ENCODE results near the gene SYMPK.
A peak's percentile ranks its signal among the peaks of the same experiment; 100 is the strongest.

Gene SYMPK

DNA sequence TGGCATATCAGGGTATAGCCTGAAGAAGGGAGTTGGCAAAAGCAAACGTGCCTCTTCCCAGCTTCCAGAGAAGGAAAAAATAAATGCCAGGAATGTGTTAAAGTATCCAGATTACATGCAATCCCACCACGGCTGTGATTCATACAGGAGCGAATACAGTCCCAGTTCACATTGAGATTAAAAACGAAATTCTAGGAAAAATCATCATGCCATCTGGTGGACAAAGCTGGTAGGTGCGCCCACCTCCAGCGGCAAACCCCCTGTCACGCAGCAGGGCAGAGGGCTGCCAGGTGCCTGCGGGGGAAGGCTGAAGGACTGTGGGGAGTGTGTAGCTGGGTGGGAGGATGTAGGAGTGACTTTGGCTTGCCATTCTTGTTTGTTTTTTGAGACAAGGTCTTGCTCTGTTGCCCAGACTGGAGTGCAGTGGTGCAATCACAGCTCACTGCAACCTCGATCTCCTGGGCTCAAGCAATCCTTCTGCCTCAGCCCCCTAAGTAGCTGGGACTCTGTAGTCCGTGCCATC is 63.9 kb downstream of the SYMPK start:
- Histone ChIP-seq H4K20me1 (ENCODE audit: control insufficient read depth, insufficient read depth, low read depth, low read length) (no peaks in the 10 kb centered on the region), H3K79me2 (ENCODE audit: control insufficient read depth, low read length) (no peaks in the 10 kb centered on the region), H3F3A (ENCODE audit: control insufficient read depth, insufficient read depth) (peaks cover 4% of the 10 kb centered on the region; the same call in 1 of the 2 replicates), H3K4me3 (ENCODE audit: low read length) (peak overlapping the region; percentile 24), H3K27ac (ENCODE audit: low read depth, low read length) (peak overlapping the region; percentile 62), H3K4me1 (ENCODE audit: control insufficient read depth, low read length) (peaks cover 36% of the 10 kb centered on the region), H3K27me3 (ENCODE audit: control insufficient read depth, low read length) (no peaks in the 10 kb centered on the region), H3K9me2 (replicated peaks; ENCODE audit: control insufficient read depth, low read length) (no peaks in the 10 kb centered on the region), H3K4me2 (ENCODE audit: low read length) (peak overlapping the region; percentile 58), H3K36me3 (ENCODE audit: control insufficient read depth, low read length) (no peaks in the 10 kb centered on the region), H3K9me3 (ENCODE audit: control insufficient read depth, insufficient read depth, low read length) (no peaks in the 10 kb centered on the region)
- TF ChIP-seq EZH2phosphoT487 (IDR thresholded peaks at IDR 0.05; ENCODE audit: borderline replicate concordance, low read length) = no peak
- TF ChIP-seq, protein P1, sequence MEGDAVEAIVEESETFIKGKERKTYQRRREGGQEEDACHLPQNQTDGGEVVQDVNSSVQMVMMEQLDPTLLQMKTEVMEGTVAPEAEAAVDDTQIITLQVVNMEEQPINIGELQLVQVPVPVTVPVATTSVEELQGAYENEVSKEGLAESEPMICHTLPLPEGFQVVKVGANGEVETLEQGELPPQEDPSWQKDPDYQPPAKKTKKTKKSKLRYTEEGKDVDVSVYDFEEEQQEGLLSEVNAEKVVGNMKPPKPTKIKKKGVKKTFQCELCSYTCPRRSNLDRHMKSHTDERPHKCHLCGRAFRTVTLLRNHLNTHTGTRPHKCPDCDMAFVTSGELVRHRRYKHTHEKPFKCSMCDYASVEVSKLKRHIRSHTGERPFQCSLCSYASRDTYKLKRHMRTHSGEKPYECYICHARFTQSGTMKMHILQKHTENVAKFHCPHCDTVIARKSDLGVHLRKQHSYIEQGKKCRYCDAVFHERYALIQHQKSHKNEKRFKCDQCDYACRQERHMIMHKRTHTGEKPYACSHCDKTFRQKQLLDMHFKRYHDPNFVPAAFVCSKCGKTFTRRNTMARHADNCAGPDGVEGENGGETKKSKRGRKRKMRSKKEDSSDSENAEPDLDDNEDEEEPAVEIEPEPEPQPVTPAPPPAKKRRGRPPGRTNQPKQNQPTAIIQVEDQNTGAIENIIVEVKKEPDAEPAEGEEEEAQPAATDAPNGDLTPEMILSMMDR (IDR thresholded peaks at IDR 0.05; ENCODE audit: low read depth, low read length, poor library complexity, severe bottlenecking) = peak; percentile 84

DNA sequence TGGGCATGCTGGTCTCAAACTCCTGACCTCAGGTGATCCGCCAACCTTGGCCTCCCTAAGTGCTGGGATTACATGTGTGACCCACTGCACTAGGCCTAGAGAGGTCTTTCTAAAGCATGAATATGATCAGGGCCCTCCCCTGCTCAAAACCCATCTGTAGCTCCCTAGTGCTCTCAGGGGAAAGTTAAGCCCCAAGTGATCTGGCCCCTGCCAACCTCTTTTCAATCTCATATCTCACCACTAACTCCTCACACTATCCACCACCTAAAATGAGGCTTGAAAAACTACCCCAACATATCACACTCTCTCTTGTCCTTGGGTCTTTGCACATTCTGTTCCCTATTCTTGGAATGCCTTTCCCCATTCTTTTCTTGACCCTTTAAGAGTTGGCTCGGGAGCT is 68.3 kb downstream of the SYMPK start:
- Histone ChIP-seq H3K36me3 (ENCODE audit: control insufficient read depth, low read length) (peaks cover 7% of the 10 kb centered on the region), H3K4me1 (ENCODE audit: control insufficient read depth, low read length) (peaks cover 36% of the 10 kb centered on the region), H3F3A (ENCODE audit: control insufficient read depth, insufficient read depth) (peaks cover 4% of the 10 kb centered on the region; the same call in 1 of the 2 replicates), H3K9me3 (ENCODE audit: control insufficient read depth, insufficient read depth, low read length) (no peaks in the 10 kb centered on the region), H3K79me2 (ENCODE audit: control insufficient read depth, low read length) (peaks cover 16% of the 10 kb centered on the region), H4K20me1 (ENCODE audit: control insufficient read depth, insufficient read depth, low read depth, low read length) (no peaks in the 10 kb centered on the region), H3K4me3 (ENCODE audit: low read length) (no peak overlapping the region), H3K4me2 (ENCODE audit: low read length) (no peak overlapping the region), H3K9me2 (replicated peaks; ENCODE audit: control insufficient read depth, low read length) (no peaks in the 10 kb centered on the region), H3K27ac (ENCODE audit: low read depth, low read length) (no peak overlapping the region), H3K27me3 (ENCODE audit: control insufficient read depth, low read length) (no peaks in the 10 kb centered on the region)
- TF ChIP-seq, protein P1 (IDR thresholded peaks at IDR 0.05; ENCODE audit: low read depth, low read length, poor library complexity, severe bottlenecking) = no peak
- no peak for TF ChIP-seq EZH2phosphoT487 (IDR thresholded peaks at IDR 0.05; ENCODE audit: borderline replicate concordance, low read length)

DNA sequence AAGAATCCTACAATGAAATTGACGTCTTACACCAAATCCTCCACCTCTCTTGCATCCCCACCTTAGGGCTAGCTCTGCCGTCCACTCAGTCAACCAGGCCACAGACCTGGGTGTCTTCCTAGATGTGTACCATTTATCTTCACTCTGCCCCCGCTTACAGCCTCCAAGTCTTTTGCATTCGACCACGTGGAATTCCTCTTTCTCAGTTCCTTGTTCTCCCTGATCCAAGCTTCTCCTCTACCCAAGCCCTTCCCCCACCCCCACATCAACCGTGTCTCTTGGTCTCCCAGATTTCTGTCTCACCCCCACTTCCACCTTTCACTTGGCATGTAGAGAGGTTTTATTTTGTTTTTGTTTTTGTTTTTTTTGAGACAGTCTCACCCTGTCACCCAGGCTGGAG is 69.1 kb downstream of the SYMPK start:
- peaks cover 14% of the 10 kb centered on the region for H3K36me3 ChIP-seq (ENCODE audit: control insufficient read depth, low read length)
- no peaks in the 10 kb centered on the region for H3K9me2 ChIP-seq (replicated peaks; ENCODE audit: control insufficient read depth, low read length)
- no peak overlapping the region for H3K27ac ChIP-seq (ENCODE audit: low read depth, low read length)
- no peak overlapping the region for H3K4me3 ChIP-seq (ENCODE audit: low read length)
- H3K79me2 ChIP-seq (ENCODE audit: control insufficient read depth, low read length) = peaks cover 16% of the 10 kb centered on the region
- H3K4me2 ChIP-seq (ENCODE audit: low read length) = no peak overlapping the region
- H4K20me1 ChIP-seq (ENCODE audit: control insufficient read depth, insufficient read depth, low read depth, low read length) = no peaks in the 10 kb centered on the region
- TF ChIP-seq, protein P1 (IDR thresholded peaks at IDR 0.05; ENCODE audit: low read depth, low read length, poor library complexity, severe bottlenecking) = no peak
- no peak for TF ChIP-seq EZH2phosphoT487 (IDR thresholded peaks at IDR 0.05; ENCODE audit: borderline replicate concordance, low read length)
- H3F3A ChIP-seq (ENCODE audit: control insufficient read depth, insufficient read depth) = no peaks in the 10 kb centered on the region
- no peaks in the 10 kb centered on the region for H3K27me3 ChIP-seq (ENCODE audit: control insufficient read depth, low read length)
- no peaks in the 10 kb centered on the region for H3K9me3 ChIP-seq (ENCODE audit: control insufficient read depth, insufficient read depth, low read length)
- H3K4me1 ChIP-seq (ENCODE audit: control insufficient read depth, low read length) = peaks cover 28% of the 10 kb centered on the region

All from DOHH2 (cell line).